ENCODE data around the gene ADAMTSL1. TPM values are rescaled to one million over a fixed set of nuclear protein-coding genes. Genes with fewer than 3 reads are reported as not detected.

ADAMTSL1 gene
- total RNA-seq, 1 experiment from 2014 or later, result not detected

DNA sequence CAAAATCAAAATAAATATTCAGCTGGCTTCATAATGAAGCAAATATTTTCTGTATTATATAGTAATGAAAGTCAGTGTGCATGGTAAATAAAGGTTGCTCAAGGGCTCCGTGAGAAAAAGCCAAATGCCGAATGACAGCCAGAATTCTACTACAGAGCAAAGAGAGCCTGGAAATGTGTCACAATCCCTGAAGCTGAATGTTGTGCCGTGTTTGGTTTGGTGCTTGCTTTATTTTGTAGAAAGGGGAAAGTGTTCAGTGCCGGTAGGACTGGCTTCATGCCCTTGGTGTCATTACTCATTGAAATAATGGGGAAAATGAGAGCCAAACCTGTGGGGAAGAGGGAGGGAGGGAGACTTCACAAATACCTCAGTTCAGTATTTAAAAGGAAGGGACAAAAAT lies 26.8 kb upstream of the ADAMTSL1 start:
- Histone ChIP-seq H4K20me1 (ENCODE audit: insufficient read depth) (no peaks in the 10 kb centered on the region), H2AFZ (ENCODE audit: low read depth, low read length, poor library complexity, severe bottlenecking) (no peak overlapping the region), H3K9me2 (ENCODE audit: insufficient read depth) (no peaks in the 10 kb centered on the region), H3K4me1 (ENCODE audit: control insufficient read depth in 1 of 2, insufficient read depth in 2 of 2, low read length in 2 of 2) (no peaks in the 10 kb centered on the region), H3K79me2 (ENCODE audit: insufficient read depth, low read length) (no peaks in the 10 kb centered on the region), H3K9ac (ENCODE audit: low read length) (no peak overlapping the region), H3K27ac (ENCODE audit: low read depth, low read length) (no peak overlapping the region), H3K9me3 (ENCODE audit: control insufficient read depth in 1 of 2, insufficient read depth in 1 of 2, low read depth in 1 of 2, low read length in 2 of 2) (0 out of 4 replicates have a peak, but pooled peaks cover 0 to 2% of the 10 kb centered on the region in 2 experiments), H3K36me3 (ENCODE audit: control insufficient read depth in 1 of 2, insufficient read depth in 2 of 2, low read length in 2 of 2) (no peaks in the 10 kb centered on the region), H3K4me2 (ENCODE audit: low read length) (no peak overlapping the region), H3K4me3 (replicated peaks in 1 of 2; ENCODE audit: low read depth in 1 of 2, low read length in 2 of 2) (no peak overlapping the region), H3K27me3 (ENCODE audit: insufficient read depth, low read length) (no peaks in the 10 kb centered on the region)
- POLR2A ChIA-PET, result no interaction called here
- intact Hi-C loops (cut with micrococcal nuclease), result no loop called here
- CTCF ChIA-PET, result interaction anchor here (0.6 to 0.7 kb wide), 2 partner anchors 12 to 272 kb away, joined by 3 read pairs; no protein-coding TSS in a partner anchor
- RAD21 ChIA-PET (ENCODE audit: low non-redundant PET in 1 of 2, low total read pairs in 2 of 2, uncharacterized antibody in 2 of 2, unreplicated experiment in 2 of 2), result no interaction called here
- ATAC-seq (no peak), DNase-seq (ENCODE audit: low read depth, low spot score) (no peak)
- no peak for TF ChIP-seq POLR2AphosphoS5 (IDR thresholded peaks at IDR 0.05; ENCODE audit: low read depth, low read length)
- TF ChIP-seq ELF1 (IDR thresholded peaks at IDR 0.05; ENCODE audit: borderline replicate concordance, low read depth), result no peak
- TF ChIP-seq EGR1 (IDR thresholded peaks at IDR 0.05; ENCODE audit: low read depth), result no peak
- TF ChIP-seq FOSL1 (IDR thresholded peaks at IDR 0.05; ENCODE audit: low read depth), result no peak
- TF ChIP-seq, protein P1, sequence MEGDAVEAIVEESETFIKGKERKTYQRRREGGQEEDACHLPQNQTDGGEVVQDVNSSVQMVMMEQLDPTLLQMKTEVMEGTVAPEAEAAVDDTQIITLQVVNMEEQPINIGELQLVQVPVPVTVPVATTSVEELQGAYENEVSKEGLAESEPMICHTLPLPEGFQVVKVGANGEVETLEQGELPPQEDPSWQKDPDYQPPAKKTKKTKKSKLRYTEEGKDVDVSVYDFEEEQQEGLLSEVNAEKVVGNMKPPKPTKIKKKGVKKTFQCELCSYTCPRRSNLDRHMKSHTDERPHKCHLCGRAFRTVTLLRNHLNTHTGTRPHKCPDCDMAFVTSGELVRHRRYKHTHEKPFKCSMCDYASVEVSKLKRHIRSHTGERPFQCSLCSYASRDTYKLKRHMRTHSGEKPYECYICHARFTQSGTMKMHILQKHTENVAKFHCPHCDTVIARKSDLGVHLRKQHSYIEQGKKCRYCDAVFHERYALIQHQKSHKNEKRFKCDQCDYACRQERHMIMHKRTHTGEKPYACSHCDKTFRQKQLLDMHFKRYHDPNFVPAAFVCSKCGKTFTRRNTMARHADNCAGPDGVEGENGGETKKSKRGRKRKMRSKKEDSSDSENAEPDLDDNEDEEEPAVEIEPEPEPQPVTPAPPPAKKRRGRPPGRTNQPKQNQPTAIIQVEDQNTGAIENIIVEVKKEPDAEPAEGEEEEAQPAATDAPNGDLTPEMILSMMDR (IDR thresholded peaks at IDR 0.05 in 2 of 3, conservative IDR thresholded peaks at IDR 0.05 in 1 of 3; ENCODE audit: borderline replicate concordance in 1 of 3, insufficient read depth in 1 of 3, low read depth in 2 of 3, low read length in 2 of 3), result no peak
- TF ChIP-seq ZBTB33 (IDR thresholded peaks at IDR 0.05; ENCODE audit: extremely low read depth, insufficient replicate concordance, low read length), result no peak
- TF ChIP-seq EZH2phosphoT487 (IDR thresholded peaks at IDR 0.05; ENCODE audit: borderline replicate concordance), result no peak
- TF ChIP-seq JUND (IDR thresholded peaks at IDR 0.05), result no peak
- no peak for TF ChIP-seq CEBPB (IDR thresholded peaks at IDR 0.05; ENCODE audit: low read depth)
- TF ChIP-seq CBX3 (IDR thresholded peaks at IDR 0.05; ENCODE audit: low read depth), result no peak
- TF ChIP-seq ATF3 (IDR thresholded peaks at IDR 0.05), result no peak
- TF ChIP-seq SRF (IDR thresholded peaks at IDR 0.05; ENCODE audit: low read depth), result no peak
- no peak for TF ChIP-seq RAD21 (IDR thresholded peaks at IDR 0.05; ENCODE audit: low read depth)
- BruUV-seq (replicated peaks), result no TSS peak
